Measurements from ENCODE around the gene ELK1. TPM values are rescaled to one million over a fixed set of nuclear protein-coding genes. Genes with fewer than 3 reads are reported as not detected.

Gene ELK1
- total RNA-seq, 1 donor from 2014 or later: 21.3 TPM

DNA sequence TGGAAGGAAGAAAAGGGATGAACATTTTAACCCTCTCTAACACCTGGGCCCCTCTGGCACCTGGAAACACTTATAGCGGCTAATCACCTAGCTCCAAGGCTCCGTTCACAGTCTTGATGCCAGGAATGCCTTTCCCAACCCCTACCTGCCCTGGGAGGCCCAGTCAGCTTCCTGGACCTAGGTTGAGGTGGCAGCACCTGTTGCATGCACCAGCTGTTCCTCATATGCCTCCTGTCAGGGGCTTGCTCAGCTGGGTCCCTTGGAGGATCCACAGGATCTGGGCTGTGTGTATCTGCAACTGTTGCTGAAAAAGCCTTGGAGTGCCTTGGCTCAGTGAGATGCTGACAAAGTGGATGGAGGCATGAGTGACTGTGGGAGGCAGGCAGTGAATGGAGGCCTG, 25.0 kb downstream of the ELK1 start:
- Histone ChIP-seq H3K9me3 (replicated peaks) (no peaks in the 10 kb centered on the region), H3K27ac (replicated peaks) (no peak overlapping the region), H3K4me3 (no peak overlapping the region), H3K36me3 (no peaks in the 10 kb centered on the region), H3K27me3 (ENCODE audit: low read depth) (peaks cover 5% of the 10 kb centered on the region), H3K4me1 (no peaks in the 10 kb centered on the region)
- TF ChIP-seq, protein P1, sequence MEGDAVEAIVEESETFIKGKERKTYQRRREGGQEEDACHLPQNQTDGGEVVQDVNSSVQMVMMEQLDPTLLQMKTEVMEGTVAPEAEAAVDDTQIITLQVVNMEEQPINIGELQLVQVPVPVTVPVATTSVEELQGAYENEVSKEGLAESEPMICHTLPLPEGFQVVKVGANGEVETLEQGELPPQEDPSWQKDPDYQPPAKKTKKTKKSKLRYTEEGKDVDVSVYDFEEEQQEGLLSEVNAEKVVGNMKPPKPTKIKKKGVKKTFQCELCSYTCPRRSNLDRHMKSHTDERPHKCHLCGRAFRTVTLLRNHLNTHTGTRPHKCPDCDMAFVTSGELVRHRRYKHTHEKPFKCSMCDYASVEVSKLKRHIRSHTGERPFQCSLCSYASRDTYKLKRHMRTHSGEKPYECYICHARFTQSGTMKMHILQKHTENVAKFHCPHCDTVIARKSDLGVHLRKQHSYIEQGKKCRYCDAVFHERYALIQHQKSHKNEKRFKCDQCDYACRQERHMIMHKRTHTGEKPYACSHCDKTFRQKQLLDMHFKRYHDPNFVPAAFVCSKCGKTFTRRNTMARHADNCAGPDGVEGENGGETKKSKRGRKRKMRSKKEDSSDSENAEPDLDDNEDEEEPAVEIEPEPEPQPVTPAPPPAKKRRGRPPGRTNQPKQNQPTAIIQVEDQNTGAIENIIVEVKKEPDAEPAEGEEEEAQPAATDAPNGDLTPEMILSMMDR (IDR thresholded peaks at IDR 0.05; ENCODE audit: borderline replicate concordance): no peak
- no peak for DNase-seq
- intact Hi-C loops (cut with micrococcal nuclease): no loop called here

DNA sequence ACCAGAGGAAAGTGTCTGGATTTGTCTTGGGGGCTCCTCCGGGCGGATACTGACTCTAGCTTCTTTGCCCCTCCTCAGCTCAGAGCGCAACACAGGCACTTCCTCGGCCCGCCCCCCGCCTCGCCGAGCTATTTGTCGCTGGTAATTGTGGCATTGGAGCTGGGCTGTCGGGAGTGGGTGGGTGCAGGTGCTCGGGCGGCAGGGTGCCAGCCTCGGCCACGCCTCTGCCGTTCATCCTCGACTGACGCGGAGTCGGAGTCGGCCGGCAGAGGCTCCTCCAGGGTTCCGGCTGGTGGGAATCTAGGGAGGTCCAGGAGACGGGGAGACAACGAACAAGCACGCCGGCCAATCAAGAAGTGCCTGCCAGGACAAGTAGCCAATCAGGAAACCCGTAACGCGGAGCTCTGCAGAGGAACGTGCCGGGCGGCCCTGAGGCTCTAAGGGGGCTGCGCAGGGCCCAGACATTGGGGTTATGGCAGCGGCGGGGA, 26.8 kb downstream of the ELK1 start:
- H3K27me3 ChIP-seq (ENCODE audit: low read depth): peaks cover 5% of the 10 kb centered on the region
- peaks cover 5% of the 10 kb centered on the region for H3K4me1 ChIP-seq
- DNase-seq: peak; percentile 29
- no peaks in the 10 kb centered on the region for H3K36me3 ChIP-seq
- TF ChIP-seq, protein P1 (IDR thresholded peaks at IDR 0.05; ENCODE audit: borderline replicate concordance): no peak
- H3K4me3 ChIP-seq: peak overlapping the region; percentile 53
- no peak overlapping the region for H3K27ac ChIP-seq (replicated peaks)
- intact Hi-C loops (cut with micrococcal nuclease): no loop called here
- H3K9me3 ChIP-seq (replicated peaks): no peaks in the 10 kb centered on the region

DNA sequence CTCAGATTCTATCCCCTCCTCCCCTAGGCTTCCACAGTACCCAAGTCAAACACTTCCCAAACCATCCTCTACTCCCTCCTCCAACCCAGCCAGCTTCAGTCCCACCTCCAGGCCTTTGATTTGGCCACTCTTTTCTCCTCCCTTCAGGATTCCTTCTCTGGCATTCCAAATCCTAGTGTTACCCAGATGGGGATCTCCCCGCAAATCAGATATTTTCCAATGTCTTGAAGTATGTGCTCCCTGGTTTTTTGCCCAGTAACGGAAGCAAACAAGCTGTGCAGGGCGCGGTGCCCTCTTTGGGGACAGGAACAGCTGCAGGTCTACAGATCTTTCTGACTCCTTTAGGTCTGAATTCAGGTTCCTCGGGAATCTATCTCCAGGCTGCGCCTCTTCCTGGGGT, 28.5 kb downstream of the ELK1 start:
- intact Hi-C loops (cut with micrococcal nuclease): no loop called here
- Histone ChIP-seq H3K36me3 (no peaks in the 10 kb centered on the region), H3K4me1 (peaks cover 5% of the 10 kb centered on the region), H3K27ac (replicated peaks) (no peak overlapping the region), H3K4me3 (no peak overlapping the region), H3K27me3 (ENCODE audit: low read depth) (peaks cover 5% of the 10 kb centered on the region), H3K9me3 (replicated peaks) (no peaks in the 10 kb centered on the region)
- TF ChIP-seq, protein P1 (IDR thresholded peaks at IDR 0.05; ENCODE audit: borderline replicate concordance): no peak
- no peak for DNase-seq

DNA sequence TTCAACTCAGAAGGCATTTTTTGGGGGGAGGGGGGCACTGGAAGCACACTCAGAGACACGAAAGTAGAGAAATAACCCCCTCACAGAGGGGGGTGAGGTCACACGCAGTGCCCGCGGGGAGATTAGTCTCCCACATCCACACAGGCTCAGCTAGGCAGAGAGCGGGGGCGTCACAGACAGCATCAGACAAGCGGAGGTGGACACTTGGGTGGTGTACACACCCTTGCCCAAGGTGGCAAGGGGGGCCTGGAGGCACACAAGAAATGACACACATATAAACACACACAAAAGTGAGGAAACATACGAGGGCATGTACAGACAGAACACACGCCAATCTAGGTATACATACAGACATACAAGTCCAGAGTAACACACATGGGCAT, 30.1 kb downstream of the ELK1 start:
- Histone ChIP-seq H3K27me3 (ENCODE audit: low read depth) (peaks cover 5% of the 10 kb centered on the region), H3K4me3 (peak overlapping the region; percentile 60), H3K27ac (replicated peaks) (no peak overlapping the region), H3K36me3 (no peaks in the 10 kb centered on the region), H3K9me3 (replicated peaks) (no peaks in the 10 kb centered on the region), H3K4me1 (peaks cover 5% of the 10 kb centered on the region)
- TF ChIP-seq, protein P1 (IDR thresholded peaks at IDR 0.05; ENCODE audit: borderline replicate concordance): no peak
- intact Hi-C loops (cut with micrococcal nuclease): no loop called here
- no peak for DNase-seq

DNA sequence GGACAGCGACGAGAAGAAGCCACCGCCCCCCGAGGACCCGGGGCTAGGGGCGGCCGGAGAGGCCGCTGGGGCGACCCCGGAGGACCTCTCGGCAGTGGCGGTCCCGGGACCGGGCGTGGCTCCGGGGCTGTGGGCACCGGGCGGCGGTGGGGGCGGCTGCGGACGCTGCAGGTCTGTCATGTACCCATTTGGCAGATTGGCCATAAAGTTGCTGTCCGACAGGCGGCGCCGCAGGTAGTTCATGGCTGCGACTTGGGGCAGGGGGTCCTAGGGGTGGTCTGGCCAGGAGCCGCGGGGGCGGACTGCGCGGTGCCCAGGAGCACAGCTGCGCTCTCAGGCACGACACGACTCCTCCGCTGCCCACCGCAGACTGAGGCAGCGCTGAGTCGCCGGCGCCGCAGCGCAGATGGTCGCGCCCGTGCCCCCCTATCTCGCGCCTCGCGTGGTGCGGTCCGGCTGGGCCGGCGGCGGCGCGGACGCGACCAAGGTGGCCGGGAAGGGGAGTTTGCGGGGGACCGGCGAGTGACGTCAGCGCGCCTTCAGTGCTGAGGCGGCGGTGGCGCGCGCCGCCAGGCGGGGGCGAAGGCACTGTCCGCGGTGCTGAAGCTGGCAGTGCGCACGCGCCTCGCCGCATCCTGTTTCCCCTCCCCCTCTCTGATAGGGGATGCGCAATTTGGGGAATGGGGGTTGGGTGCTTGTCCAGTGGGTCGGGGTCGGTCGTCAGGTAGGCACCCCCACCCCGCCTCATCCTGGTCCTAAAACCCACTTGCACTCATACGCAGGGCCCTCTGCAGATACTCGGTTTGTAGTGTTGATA, 30.7 kb downstream of the ELK1 start, which contains the start of gene SYN1:
TSS of gene SYN1 (minus strand) at position 372 of the 817 bp plus-strand sequence. CDS start at position 243, 129 bp downstream.
- intact Hi-C loops (cut with micrococcal nuclease): no loop called here
- peak; percentile 81 for DNase-seq
- TF ChIP-seq, protein P1 (IDR thresholded peaks at IDR 0.05; ENCODE audit: borderline replicate concordance): peak; percentile 28
- Histone ChIP-seq H3K4me3 (peak within 1 kb of the TSS; percentile 60), H3K36me3 (no peaks in the 10 kb centered on the region), H3K27ac (replicated peaks) (no peak within 1 kb of the TSS), H3K9me3 (replicated peaks) (no peaks in the 10 kb centered on the region), H3K27me3 (ENCODE audit: low read depth) (peaks cover 5% of the 10 kb centered on the region), H3K4me1 (peaks cover 5% of the 10 kb centered on the region)

Measured in left ventricle myocardium inferior (tissue), 1 donor.